ENCODE measurements around the gene JAKMIP2. TPM values are rescaled to one million over a fixed set of nuclear protein-coding genes. Genes with fewer than 3 reads are reported as not detected.

JAKMIP2 gene
- total RNA-seq, 4 donors from 2014 or later, result 0.83 to 2.6 (median 1.3) TPM

GRCh38 chr5:147713550-147714295 lies 68.8 kb downstream of the JAKMIP2 start:
- no peaks in the 10 kb centered on the region for H3K27me3 ChIP-seq
- 89% methylated on average over 5 of the region's 5 CpGs for WGBS
- no peak for DNase-seq (ENCODE audit: extremely low spot score)

GRCh38 chr5:147712598-147712997 lies 69.9 kb downstream of the JAKMIP2 start:
- Histone ChIP-seq H3K4me1 (no peaks in the 10 kb centered on the region), H3K9me3 (no peaks in the 10 kb centered on the region), H3K27ac (replicated peaks in 1 of 4) (no peak overlapping the region), H3K4me3 (no peak overlapping the region), H3K36me3 (no peaks in the 10 kb centered on the region), H3K27me3 (no peaks in the 10 kb centered on the region)
- 54% methylated on average over 4 of the region's 4 CpGs for WGBS
- no peak for TF ChIP-seq POLR2A (IDR thresholded peaks at IDR 0.05; ENCODE audit: low read depth)
- TF ChIP-seq EP300 (IDR thresholded peaks at IDR 0.05), result no peak
- no peak for TF ChIP-seq POLR2AphosphoS5 (IDR thresholded peaks at IDR 0.05)
- TF ChIP-seq, protein P1, sequence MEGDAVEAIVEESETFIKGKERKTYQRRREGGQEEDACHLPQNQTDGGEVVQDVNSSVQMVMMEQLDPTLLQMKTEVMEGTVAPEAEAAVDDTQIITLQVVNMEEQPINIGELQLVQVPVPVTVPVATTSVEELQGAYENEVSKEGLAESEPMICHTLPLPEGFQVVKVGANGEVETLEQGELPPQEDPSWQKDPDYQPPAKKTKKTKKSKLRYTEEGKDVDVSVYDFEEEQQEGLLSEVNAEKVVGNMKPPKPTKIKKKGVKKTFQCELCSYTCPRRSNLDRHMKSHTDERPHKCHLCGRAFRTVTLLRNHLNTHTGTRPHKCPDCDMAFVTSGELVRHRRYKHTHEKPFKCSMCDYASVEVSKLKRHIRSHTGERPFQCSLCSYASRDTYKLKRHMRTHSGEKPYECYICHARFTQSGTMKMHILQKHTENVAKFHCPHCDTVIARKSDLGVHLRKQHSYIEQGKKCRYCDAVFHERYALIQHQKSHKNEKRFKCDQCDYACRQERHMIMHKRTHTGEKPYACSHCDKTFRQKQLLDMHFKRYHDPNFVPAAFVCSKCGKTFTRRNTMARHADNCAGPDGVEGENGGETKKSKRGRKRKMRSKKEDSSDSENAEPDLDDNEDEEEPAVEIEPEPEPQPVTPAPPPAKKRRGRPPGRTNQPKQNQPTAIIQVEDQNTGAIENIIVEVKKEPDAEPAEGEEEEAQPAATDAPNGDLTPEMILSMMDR (IDR thresholded peaks at IDR 0.05), result no peak
- intact Hi-C loops (cut with DNase I), result no loop called here
- no peak for DNase-seq (ENCODE audit: extremely low spot score)

More at GRCh38 chr5:147713550-147714295, 68.8 kb downstream of the JAKMIP2 start:
- Histone ChIP-seq H3K4me1 (no peaks in the 10 kb centered on the region), H3K9me3 (no peaks in the 10 kb centered on the region), H3K4me3 (no peak overlapping the region), H3K27ac (replicated peaks in 1 of 4) (no peak overlapping the region), H3K36me3 (no peaks in the 10 kb centered on the region)
- intact Hi-C loops (cut with DNase I), result no loop called here
- TF ChIP-seq POLR2AphosphoS5 (IDR thresholded peaks at IDR 0.05) (no peak), EP300 (IDR thresholded peaks at IDR 0.05) (no peak), POLR2A (IDR thresholded peaks at IDR 0.05; ENCODE audit: low read depth) (no peak)
- TF ChIP-seq, protein P1 (IDR thresholded peaks at IDR 0.05), result no peak

- Histone ChIP-seq H3K4me3 (no peak overlapping the region), H3K4me1 (no peaks in the 10 kb centered on the region), H3K9me3 (no peaks in the 10 kb centered on the region), H3K27me3 (no peaks in the 10 kb centered on the region), H3K27ac (replicated peaks in 1 of 4) (no peak overlapping the region), H3K36me3 (no peaks in the 10 kb centered on the region)
- intact Hi-C loops (cut with DNase I), result no loop called here
- TF ChIP-seq POLR2AphosphoS5 (IDR thresholded peaks at IDR 0.05), result no peak
- TF ChIP-seq POLR2A (IDR thresholded peaks at IDR 0.05; ENCODE audit: low read depth), result no peak
- TF ChIP-seq, protein P1 (IDR thresholded peaks at IDR 0.05), result no peak
- no peak for TF ChIP-seq EP300 (IDR thresholded peaks at IDR 0.05)
- WGBS, result 93% methylated on average over 3 of the region's 3 CpGs
- DNase-seq (ENCODE audit: extremely low spot score), result no peak
Measured at GRCh38 chr5:147712019-147712418, 70.5 kb downstream of the JAKMIP2 start.

DNA sequence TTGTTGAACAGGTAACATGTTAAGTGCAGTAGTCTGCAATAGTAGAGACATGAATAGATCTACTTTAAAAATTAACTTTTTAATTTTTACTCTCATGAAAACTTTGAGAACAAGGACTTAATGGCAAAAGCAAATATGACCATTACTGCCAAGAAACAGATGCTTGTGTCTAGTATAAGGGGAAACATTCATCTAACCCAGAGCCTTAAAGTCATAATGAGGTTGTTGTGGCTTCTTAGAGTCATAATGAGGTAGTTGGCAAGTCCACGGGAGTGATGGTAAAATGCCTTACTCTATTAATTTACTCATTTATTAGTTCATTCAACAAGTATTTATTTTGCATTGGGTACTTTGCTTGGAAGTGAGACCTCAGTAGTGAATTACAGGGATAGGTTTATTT lies 71.5 kb downstream of the JAKMIP2 start:
- intact Hi-C loops (cut with DNase I), result no loop called here

More for the DNA sequence above, 71.5 kb downstream of the JAKMIP2 start:
- no peak for DNase-seq (ENCODE audit: extremely low spot score)
- no peaks in the 10 kb centered on the region for H3K36me3 ChIP-seq
- no peak overlapping the region for H3K4me3 ChIP-seq
- no peak overlapping the region for H3K27ac ChIP-seq (replicated peaks in 1 of 4)
- WGBS, result 48% methylated on average over 1 of the region's 1 CpG
- H3K27me3 ChIP-seq, result no peaks in the 10 kb centered on the region
- no peaks in the 10 kb centered on the region for H3K4me1 ChIP-seq
- H3K9me3 ChIP-seq, result no peaks in the 10 kb centered on the region
- no peak for TF ChIP-seq POLR2A (IDR thresholded peaks at IDR 0.05; ENCODE audit: low read depth)
- no peak for TF ChIP-seq EP300 (IDR thresholded peaks at IDR 0.05)
- TF ChIP-seq POLR2AphosphoS5 (IDR thresholded peaks at IDR 0.05), result no peak
- TF ChIP-seq, protein P1 (IDR thresholded peaks at IDR 0.05), result no peak
